Stromal cell of bone marrow (primary cell): ENCODE data around the gene SNTA1.
A peak's percentile ranks its signal among the peaks of the same experiment; 100 is the strongest.
"Not testable (repeated sequence)": the region's sequence is repeated elsewhere in the genome, so short reads cannot be mapped to it uniquely, and the experiment has no call there.

Experiments
- DNase-seq: peaks from one replicate; pipeline ENCODE4 v3.0.0-alpha.2; 2012; ENCODE audit warnings: low read depth

SNTA1 gene

DNA sequence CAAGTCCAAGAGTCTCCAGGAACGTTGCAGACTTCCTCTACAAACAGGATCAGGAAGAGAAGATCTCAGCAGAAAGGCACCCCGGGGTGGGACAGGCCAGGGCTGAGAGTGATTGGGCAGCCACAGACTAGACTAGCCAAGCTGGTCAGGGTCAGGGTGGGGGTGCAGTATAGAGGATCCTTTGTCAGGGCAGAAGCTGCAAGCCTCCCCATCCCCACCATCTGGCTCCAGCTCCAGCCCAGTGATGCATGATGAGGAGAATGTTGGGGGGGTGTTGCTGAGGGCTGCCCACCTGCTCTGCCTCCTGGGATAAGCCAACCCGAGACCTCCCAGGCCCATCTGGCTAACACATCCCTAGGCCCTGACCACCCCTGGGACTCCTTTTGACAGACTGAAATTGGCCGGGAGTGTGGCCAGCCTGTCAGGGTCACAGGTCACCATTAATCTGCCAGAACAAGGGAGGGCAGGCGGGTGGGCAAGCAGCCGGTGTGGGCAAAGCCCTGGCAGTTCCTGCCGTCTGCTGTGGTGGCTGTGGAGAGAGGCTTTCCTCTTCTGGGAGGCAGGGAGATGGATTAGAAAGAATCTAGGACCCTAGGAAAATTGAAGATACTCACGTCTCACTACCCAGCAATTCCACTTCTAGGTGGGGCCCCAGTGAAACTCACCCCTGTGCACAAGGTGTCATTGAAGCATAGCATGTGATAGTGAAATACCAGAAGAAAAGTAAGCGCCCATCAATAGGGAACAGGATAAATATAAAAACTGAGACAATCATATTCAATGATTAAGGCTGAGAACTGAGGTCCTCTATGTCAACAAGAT is 22.1 kb upstream of the SNTA1 start:
- DNase-seq, result no peak

DNA sequence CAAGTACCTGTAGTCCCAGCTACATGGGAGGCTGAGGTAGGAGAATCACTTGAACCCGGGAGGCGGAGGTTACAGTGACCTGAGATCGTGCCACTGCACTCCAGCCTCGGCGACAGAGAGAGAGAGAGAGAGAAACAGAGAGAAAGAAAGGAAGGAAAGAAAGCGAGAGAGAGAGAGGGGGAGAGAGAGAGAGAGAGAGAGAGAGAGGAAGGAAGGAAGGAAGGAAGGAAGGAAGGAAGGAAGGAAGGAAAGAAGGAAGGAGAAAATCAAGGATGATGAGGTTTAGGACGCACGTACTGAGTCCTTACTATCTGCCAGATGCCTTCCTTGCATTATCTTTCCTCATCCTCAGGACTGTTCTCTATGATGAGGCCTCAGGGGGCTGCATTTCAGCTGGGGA is 21.2 kb upstream of the SNTA1 start:
- DNase-seq, result not testable (repeated sequence)

DNA sequence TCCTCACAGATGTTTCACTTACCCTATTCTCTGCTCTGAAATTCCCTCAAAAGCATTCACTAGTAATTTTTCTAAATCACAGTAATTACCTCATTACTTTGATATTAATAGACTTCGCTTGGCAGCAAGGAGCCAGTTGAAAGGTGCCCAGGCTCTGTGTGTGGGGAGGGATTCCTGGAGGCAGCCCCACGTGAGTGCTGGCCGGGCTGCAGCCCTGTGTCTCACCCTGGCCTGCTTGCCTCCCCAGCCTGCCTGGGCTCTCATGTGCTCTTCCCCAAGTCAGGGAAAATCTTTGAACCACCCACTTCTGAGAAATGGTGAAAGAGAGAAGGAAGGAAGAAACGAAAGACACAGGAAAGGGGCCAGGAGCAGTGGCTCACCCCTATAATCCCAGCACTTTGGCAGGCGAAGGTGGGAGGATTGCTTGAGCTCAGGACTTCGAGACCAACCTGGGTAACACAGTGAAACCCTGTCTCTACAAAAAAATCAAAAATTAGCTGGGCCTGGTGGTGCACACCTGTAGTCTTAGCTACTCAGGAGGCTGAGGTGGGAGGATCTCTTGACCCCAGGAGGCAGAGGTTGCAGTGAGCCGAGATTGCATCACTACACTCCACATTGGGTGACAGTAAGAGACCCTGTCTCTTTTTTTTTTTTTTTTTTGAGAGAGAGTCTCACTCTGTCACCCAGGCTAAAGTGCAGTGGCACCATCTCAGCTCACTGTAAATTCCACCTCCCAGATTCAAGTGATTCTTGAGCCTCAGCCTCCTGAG is 20.0 kb upstream of the SNTA1 start:
- DNase-seq, result no peak

DNA sequence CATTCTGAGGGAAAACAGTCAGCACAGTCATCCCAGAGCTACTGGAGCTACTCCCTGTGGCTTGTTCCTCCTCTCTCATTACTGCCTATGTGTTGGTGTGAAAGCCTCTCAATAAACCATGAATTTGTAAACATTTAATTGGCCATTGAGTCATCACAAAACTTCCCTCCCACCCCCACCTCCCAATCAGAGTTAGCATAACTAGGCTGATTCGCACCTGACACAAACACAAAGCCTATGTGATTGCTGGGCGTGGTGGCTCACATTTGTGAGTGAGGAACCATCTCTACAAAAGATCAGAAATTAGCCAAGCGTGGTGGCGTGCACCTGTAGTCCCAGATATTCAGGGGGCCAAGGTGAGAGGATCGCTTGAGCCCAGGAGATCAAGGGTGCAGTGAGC is 17.1 kb upstream of the SNTA1 start:
- no peak for DNase-seq

DNA sequence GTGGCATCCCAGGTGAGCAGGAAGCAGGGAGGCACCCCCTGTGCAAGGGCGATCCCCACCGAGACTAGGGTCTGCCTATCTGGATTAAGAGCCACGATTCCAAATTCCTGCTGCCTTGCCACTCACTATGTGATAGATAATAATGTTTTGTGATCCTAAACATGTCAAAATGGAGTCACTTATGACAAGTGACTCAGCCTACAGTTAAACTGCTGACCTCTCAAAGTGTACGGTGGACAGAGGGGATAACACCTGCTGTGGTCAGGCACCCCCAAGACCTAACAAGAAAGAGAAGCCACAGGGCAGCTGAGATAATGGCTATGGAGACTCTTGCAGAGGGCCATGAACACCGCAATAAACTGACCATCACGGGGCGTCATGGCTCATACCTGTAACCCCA is 16.0 kb upstream of the SNTA1 start:
- no peak for DNase-seq

DNA sequence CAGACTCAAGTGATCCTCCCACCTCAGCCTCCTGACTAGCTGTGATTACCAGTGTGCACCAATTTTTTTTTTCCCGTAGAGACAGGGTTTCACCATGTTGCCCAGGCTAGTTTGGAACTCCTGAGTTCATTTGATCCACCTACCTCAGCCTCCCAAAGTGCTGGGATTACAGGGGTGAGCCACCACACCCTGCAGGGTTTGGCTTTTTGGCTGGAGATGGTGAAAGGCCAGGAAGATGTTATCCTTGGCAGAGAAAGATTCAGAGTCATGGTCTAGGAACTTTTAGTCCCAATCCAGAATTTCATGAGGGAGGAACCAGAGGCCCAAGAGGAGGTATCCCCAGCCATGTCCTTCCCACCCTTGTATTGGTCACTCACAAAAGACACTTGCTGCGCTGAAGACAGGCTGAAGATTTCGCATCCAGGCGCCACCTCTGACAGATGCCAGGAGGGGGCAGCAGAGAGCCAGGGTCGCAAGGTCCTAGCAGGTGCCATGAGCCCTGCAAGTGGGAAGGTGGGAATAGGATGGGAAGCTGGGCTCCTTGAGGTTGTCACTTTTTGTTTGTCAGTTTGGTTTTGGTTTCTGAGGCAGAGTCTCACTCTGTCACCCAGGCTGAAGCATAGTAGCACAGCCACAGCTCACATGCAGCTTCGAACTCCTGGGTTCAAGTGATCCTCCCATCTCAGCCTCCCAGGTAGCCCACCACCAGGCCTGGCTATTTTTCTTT is 13.5 kb upstream of the SNTA1 start:
- DNase-seq, result peak; percentile 49

DNA sequence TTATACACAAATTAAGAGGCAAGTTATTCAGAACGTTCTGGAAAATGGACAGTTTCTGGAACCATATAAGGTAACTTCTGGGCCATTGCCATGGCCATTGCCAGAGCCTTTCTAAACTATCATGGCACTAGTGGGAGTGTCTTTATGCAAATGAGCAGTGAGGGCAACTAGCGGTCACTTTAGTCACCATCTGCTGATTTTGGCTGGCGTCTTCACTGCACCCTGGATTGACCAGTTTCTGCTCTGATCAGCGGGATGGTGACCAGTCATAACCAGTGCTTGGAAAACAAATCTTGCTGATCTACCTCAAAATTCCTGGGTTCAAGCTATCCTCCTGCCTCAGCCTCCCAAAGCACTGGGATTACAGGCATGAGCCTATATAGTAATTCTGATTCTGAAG is 7.3 kb upstream of the SNTA1 start:
- peak; percentile 36 for DNase-seq

DNA sequence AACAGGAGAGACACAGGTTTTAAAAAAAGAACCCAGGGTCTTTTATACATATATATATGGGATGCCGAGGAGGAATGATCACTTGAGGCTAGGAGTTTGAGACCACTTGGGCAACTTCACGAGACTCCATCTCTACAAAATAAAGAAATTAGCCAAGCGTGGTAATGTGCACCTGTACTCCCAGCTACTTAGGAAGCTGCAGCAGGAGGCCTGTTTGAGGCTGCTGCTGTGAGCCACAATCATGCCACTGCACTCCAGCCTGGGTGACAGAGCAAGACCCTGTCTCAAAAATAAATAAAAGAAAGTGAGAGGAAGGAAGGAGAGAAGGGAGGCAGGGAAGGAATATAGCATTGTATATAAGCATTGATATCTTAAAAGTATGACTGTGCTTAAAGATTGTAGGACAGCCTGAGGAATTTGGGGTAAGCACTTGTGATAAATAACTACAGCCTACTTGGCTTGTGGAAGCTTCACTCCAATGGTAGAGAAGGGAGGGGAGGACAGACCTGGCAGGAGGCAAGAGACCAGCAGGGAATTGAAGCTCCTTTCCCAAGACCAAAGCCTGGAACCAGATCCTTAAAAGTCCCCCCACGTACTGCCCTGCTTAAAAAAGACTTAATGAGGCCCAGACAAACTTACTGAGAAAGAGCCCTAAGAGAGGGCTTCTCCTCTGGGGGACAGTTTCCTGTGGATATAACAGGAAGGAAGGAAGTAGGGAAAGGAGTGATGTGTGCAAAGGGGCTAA is 2.5 kb upstream of the SNTA1 start:
- no peak for DNase-seq

DNA sequence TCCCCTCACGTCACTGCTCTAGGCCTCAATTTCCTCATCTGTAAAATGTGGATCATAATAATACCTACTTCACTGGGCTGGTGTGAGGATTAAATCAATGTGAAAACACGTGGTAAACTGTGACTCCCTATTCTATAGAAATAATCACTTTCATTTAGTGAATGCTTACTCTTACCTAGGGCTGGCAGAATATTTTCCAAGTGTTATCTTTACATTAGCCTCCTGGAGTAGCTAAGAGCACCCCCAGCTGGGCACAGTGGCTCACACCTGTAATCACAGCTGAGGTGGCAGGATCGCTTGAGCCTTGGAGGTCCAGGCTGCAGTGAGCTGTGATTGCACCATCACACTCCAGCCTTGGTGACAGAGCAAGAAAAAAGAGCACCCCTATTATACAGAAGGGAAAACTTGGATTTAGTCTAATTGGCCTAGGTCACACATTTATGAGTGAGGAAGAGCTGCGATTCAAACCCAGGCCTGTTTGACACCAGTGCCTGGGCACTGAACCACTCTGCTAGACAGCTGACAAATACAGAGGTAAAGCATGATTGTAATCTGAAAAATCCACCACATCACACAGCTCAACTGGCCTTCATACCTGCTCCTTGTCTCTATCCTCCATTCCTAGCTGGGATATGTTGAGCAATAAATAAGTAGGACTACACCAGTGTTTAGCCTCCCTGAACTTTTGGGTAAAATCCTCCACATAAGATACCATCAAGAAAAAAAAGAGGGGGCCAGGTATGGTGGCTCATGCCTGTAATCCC is 1.4 kb upstream of the SNTA1 start:
- no peak for DNase-seq

DNA sequence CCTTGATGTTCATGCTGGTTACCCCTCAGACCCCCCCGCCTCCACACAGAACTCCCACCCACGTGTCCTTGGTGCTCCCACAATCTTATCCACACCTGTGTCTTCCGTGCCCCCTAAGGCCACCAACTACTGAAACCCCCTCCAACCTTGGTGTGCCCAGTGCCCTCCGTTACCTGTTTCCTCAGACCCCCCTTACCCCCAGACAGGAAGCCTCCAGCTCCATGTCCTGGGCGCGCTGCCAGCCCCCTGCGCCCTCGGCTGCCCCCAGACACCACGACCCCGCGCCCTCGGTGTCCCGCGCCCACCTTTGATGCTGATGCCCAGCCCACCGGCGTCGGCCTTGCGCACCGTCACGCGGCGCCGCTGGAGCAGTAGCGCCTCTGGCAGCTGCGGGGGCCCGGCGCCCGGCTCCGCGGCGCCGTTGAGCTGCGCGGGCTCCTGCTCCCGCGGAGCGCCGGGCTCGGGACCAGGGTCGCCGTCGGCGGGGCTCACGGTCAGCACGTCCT is 504 bp downstream of the SNTA1 start:
- DNase-seq, result no peak

DNA sequence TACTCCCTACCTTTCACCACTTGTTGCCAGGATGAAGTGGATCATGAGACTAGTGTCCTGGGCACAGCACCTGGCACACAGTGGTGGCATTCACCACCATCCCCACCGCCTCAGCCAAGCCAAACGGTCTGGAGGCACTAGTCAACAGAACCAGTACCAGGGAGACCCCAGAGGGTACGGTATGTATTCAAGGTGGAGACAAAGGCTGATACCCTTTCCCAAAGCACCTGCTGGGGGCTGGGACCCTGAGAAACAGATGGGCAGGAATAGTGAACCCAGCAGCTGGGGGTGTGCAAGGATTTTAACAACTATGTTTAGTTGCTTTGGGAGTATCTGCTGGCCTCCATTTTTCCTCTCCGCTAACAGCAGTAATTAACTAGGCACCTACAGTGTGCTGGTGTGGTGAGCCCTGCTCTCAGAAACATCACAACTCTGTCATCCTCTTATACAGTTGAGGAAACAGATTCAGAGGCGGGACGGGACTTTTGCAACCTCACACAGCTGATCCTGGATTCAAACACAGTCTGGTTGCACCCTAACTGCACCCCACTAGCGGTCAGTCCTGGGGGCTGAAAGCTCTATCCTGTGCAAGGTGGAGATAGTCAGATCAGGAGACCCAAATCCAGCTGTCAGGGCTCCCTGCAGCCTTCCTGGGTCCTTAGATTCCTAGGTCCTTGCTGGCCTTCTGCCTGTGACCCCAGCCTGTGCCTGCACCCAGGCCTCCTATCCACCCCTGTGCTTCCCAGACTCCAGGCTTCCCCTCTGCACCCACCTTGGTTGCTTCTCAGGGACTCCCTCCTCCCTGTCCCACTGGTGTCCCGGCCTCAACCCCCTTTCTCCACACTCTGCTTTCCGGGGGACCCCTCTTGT is 1.2 kb downstream of the SNTA1 start:
- no peak for DNase-seq

DNA sequence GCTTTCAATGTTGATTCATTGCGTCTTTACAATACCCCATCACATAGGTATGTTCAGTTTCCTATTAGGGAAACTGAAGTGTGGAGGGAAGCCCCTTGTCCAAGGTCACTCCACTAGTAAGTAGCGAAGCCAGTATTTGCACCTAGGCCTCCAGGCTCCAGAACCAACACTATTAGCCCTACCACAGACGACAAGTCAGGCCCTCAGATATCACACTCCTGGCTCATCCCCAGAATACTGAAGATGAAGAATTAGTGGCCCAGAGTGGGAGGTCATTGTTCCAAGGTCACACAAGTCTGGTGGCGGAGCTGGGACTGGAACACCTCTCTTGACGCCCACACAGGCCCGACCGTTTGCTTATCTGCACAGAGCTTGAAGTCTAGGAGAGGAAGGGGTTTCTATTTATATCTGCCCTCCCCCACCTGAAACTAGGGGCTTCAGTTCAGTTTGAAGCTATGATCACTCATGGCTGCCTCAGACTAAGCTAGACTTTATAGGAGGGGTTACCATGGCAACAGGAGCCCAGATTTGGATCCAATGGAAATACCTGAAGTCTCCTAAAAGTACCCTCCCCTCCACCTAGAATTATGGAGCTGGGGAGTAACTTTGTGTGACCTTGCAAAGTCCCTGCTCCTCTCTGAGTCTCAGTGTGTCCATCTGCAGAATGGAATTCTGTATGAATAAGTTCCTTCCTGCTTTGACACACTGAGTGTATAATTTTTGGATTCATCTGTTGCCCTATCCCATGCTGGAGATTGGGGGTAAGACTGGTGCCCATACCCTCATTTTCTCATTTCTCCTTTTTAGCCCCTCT is 2.2 kb downstream of the SNTA1 start:
- DNase-seq, result no peak

DNA sequence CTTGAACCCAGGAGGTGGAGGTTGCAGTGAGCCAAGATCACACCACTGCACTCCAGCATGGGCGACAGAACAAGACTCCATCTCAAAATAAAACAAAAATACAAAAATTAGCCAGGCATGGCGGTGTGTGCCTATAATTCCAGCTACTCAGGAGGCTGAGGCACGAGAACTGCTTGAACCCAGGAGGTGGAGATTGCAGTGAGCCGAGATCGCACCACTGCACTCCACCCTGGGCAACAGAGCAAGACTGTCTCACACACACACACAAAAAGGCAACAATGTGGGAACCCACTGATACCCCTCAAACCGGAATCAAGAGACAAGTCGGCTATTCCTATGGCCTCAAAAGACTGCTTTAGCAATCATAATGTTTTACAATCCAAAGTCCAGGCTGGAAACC is 3.0 kb downstream of the SNTA1 start:
- not testable (repeated sequence) for DNase-seq

DNA sequence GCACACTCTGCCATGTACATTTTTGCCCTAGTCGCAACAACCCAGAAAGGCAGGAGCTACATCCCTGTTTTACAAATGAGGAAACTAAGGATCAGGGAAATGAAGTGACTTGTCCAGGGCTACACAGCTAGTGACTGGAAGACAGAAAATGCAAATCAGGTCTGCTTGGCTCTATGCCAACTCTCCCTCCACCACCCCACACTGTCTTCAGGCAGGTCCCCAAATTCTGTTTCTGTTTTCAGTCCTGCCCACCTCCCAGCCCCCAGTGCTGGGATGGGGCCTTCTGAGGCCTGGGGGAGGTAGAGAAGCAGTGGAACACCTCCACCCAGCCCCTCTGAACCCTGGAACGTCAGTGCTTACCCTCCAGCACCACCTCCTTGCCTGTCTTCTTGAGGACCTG is 5.1 kb downstream of the SNTA1 start:
- DNase-seq, result no peak

DNA sequence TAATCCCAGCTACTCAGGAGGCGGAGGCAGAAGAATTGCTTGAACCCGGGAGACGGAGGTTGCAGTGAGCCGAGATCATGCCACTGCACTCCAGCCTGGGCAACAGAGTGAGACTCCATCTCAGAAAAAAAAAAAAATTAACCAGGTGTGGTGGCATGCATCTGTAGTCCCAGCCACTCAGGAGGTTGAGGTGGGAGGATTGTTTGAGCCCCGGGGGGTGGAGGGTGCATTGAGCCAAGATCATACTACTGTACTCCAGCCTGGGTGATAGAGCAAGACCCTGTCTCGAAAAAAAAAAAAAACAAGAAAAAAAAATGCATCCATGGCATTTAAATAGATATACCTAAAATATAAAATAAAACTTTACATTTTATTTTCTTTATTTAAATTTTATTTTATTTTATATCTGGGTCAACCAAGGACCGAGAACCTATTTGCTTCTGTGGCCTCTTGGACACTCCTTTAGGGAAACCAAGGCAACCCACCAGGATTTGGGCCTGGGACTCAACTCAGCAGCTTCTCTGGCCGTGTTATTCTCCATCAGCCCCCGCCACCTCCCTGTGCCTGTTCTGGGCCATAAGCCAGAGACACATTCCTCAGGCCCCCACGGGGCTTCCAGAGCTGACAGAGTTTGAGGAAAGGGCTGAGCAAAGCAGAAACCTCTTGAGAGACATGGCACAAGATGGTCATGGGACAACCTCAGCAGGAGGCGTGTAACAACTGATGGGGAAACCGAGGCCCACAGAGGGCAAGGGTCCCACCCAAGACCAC is 6.2 kb downstream of the SNTA1 start:
- DNase-seq, result no peak

DNA sequence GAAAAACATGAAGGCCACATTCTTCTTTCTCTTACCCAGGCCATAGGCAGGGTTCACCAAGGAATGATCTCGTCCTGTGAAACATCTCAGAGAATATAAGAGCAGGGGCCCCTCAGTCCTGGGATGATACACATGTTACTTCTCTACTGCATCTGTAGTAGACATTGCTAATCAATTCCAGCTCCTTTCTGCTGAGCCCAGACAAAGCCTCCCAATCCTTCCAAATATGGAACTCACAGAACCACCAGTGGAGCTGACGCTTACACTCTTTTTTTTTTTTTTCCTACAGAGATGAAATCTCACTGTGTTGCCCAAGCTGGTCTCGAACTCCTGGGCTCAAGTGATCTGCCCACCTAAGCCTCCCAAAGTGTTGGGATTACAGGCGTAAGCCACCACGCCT is 9.1 kb downstream of the SNTA1 start:
- DNase-seq, result no peak

DNA sequence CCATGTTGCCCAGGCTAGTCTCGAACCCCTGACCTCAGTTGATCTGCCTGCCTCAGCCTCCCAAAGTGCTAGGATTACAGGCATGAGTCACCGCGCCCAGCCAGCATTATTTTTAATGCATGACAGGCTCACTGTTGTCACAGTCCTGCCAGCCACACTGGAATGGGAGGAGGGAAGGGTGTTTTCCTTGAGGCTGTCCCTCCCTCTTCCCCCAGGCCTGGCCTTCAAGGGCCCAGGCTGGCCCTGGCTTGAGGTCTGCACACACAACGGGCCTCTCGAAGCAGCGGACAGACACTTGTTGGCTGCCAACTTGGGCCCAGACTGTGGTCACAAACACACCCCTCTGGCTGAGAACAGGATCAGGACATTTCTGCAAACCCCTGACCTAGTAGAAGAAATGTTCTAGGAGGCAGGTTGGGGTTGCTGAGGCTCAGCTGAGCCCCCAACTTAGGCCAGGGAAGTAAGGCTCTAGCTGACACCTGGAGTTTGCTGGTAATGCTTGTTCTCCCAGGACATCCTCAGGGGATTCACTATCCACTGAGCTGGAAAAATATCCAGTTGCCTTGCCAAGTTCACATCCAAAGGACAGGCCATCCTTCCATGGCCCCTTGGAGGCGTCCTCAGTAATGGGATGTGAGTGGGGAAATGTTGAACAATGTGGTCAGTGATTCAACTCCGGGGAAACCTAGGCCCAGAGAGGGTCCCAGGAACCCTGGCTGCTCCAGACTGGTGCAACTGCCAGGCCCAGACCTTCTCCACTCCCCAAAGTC is 9.9 kb downstream of the SNTA1 start:
- peak; percentile 41 for DNase-seq
